HG03469 (cell line): ENCODE data around the gene ACR.

Experiments used
- ATAC-seq: cut with Tn5 transposase; IDR thresholded peaks from one replicate; pipeline ENCODE4 v1.9.1; 2021; ENCODE audit warnings: mild to moderate bottlenecking, moderate library complexity, moderate number of reproducible peaks; ENCODE audit not compliant: unreplicated experiment

The ACR gene

GRCh38 chr22:50702821-50703725 lies 34.9 kb upstream of the ACR start:
- ATAC-seq: no peak

GRCh38 chr22:50703726-50704509 lies 34.1 kb upstream of the ACR start:
- no peak for ATAC-seq

- ATAC-seq: no peak
Observed at GRCh38 chr22:50704510-50705218, 33.3 kb upstream of the ACR start.

- ATAC-seq: no peak
Observed at GRCh38 chr22:50705219-50705691, 32.7 kb upstream of the ACR start.

- no peak for ATAC-seq
Observed at GRCh38 chr22:50705851-50706351, 32.1 kb upstream of the ACR start.

- ATAC-seq: no peak
Observed at GRCh38 chr22:50706481-50707125, 31.4 kb upstream of the ACR start.

- ATAC-seq: no peak
Observed at GRCh38 chr22:50708474-50708873, 29.5 kb upstream of the ACR start.

GRCh38 chr22:50708996-50709395 lies 29.0 kb upstream of the ACR start:
- ATAC-seq: no peak

GRCh38 chr22:50710221-50710620 lies 27.8 kb upstream of the ACR start:
- no peak for ATAC-seq

- ATAC-seq: no peak
Observed at GRCh38 chr22:50710886-50711285, 27.1 kb upstream of the ACR start.

GRCh38 chr22:50711446-50712340 lies 26.3 kb upstream of the ACR start:
- ATAC-seq: no peak

- ATAC-seq: no peak
Observed at GRCh38 chr22:50712341-50713007, 25.5 kb upstream of the ACR start.

GRCh38 chr22:50713008-50713385 lies 25.0 kb upstream of the ACR start:
- no peak for ATAC-seq

GRCh38 chr22:50713571-50714056 lies 24.4 kb upstream of the ACR start:
- ATAC-seq: no peak

GRCh38 chr22:50714150-50714549 lies 23.9 kb upstream of the ACR start:
- ATAC-seq: no peak

GRCh38 chr22:50714631-50715179 lies 23.3 kb upstream of the ACR start:
- no peak for ATAC-seq

- no peak for ATAC-seq
Observed at GRCh38 chr22:50715250-50715649, 22.8 kb upstream of the ACR start.

GRCh38 chr22:50715776-50716175 lies 22.2 kb upstream of the ACR start:
- no peak for ATAC-seq
